ENCODE results near the gene PHLPP1. TPM values are rescaled to one million over a fixed set of nuclear protein-coding genes. Genes with fewer than 3 reads are reported as not detected.

Gene PHLPP1
- total RNA-seq, 1 experiment from 2014 or later: 39.9 TPM

- H3K4ac ChIP-seq (ENCODE audit: low read depth, low read length): no peak overlapping the region
- no peaks in the 10 kb centered on the region for H3K4me1 ChIP-seq (ENCODE audit: insufficient read depth, low read length)
- no peak for TF ChIP-seq CTCF (conservative IDR thresholded peaks at IDR 0.05)
- no peak overlapping the region for H3K23ac ChIP-seq (ENCODE audit: insufficient read length, low read depth, low read length)
- Mint-ChIP-seq H3K9me3 (peaks cover 0 to 3% of the 10 kb centered on the region in 2 experiments; a peak in 1 of 5 replicates), H3K27ac (no peak overlapping the region; a peak in 1 of 7 replicates), H3K36me3 (ENCODE audit: insufficient read depth in 1 of 3, low read depth in 3 of 3) (peaks cover 5 to 22% (median 15%) of the 10 kb centered on the region in 3 experiments; a peak in 6 of 7 replicates), H3K4me3 (no peak overlapping the region), H3K4me1 (no peaks in the 10 kb centered on the region), H3K27me3 (ENCODE audit: low read depth) (no peaks in the 10 kb centered on the region)
- H3K9ac ChIP-seq (ENCODE audit: extremely low read depth, insufficient read length, low read length): no peak overlapping the region
- no peak overlapping the region for H3K14ac ChIP-seq (ENCODE audit: insufficient read depth, low read length)
- no peaks in the 10 kb centered on the region for H3K27me3 ChIP-seq (ENCODE audit: insufficient read depth, low read length)
- WGBS (ENCODE audit: extremely low coverage, insufficient read length, low lambda C conversion rate): no CpG with 5 or more reads among the region's 1 CpG
- H3K4me2 ChIP-seq (ENCODE audit: insufficient read depth, insufficient read length, low read length): no peak overlapping the region
- H4K20me1 ChIP-seq (ENCODE audit: control insufficient read depth, insufficient read depth, insufficient read length): no peaks in the 10 kb centered on the region
- no peak overlapping the region for H3K56ac ChIP-seq (ENCODE audit: insufficient read length, low read depth, low read length)
- H4K5ac ChIP-seq (ENCODE audit: insufficient read length, low read depth, low read length): no peak overlapping the region
- no peak overlapping the region for H3K27ac ChIP-seq (ENCODE audit: insufficient read length, low read depth, low read length)
- H2BK12ac ChIP-seq (ENCODE audit: insufficient read length, low read depth, low read length): no peak overlapping the region
- H3T11ph ChIP-seq (ENCODE audit: low read length): no peak overlapping the region
- no peak overlapping the region for H2BK15ac ChIP-seq (ENCODE audit: low read depth, low read length)
- H2AK5ac ChIP-seq (ENCODE audit: insufficient read length, low read length): no peak overlapping the region
- H2BK120ac ChIP-seq (ENCODE audit: low read depth, low read length, poor library complexity, severe bottlenecking): no peak overlapping the region
- H3K79me2 ChIP-seq (ENCODE audit: insufficient read depth, low read length): no peaks in the 10 kb centered on the region
- H4K91ac ChIP-seq (ENCODE audit: insufficient read length, low read depth, low read length): no peak overlapping the region
- H2AFZ ChIP-seq (ENCODE audit: low read length): no peak overlapping the region
- H3K23me2 ChIP-seq (ENCODE audit: insufficient read length, low read depth, low read length, poor library complexity, severe bottlenecking): no peaks in the 10 kb centered on the region
- H2BK20ac ChIP-seq (ENCODE audit: low read depth, low read length, poor library complexity, severe bottlenecking): no peak overlapping the region
- no peak overlapping the region for H2BK5ac ChIP-seq (ENCODE audit: insufficient read length, low read length)
- no peak for DNase-seq
- H3K79me1 ChIP-seq (ENCODE audit: insufficient read depth, low read depth, low read length, poor library complexity, severe bottlenecking): no peaks in the 10 kb centered on the region
- no peak overlapping the region for H4K8ac ChIP-seq (replicated peaks; ENCODE audit: insufficient read length, low read depth, low read length)
- H3K18ac ChIP-seq (ENCODE audit: insufficient read length, low read depth, low read length): no peak overlapping the region
- H3K9me3 ChIP-seq (ENCODE audit: control insufficient read depth, low read depth, low read length): no peaks in the 10 kb centered on the region
Observed at GRCh38 chr18:62938006-62938405, 222.7 kb downstream of the PHLPP1 start.

Measured in H9 (cell line).